Measurements from ENCODE around the gene USP13. TPM values are rescaled to one million over a fixed set of nuclear protein-coding genes. Genes with fewer than 3 reads are reported as not detected.

Gene USP13
- total and polyA plus RNA-seq, 10 of the 15 experiments (the other 5 are each of a cell fraction or from before 2014, with no cell fraction given) = 3.2 to 20.8 (median 9.0) TPM

- no peak overlapping the region for H3K9ac ChIP-seq (ENCODE audit: control insufficient read depth, insufficient read depth, low read length)
- ATAC-seq (no peak), FAIRE-seq (no peak), DNase-seq (ENCODE audit: low read depth, low spot score) (no peak)
- no TSS peak for BruUV-seq (replicated peaks)
- no peaks in the 10 kb centered on the region for H3K79me2 ChIP-seq (ENCODE audit: control insufficient read depth, insufficient read depth, low read length)
- 60% methylated on average over 5 of the region's 5 CpGs for WGBS (ENCODE audit: insufficient coverage, insufficient replicate concordance, low lambda C conversion rate, missing lambda C conversion rate)
- no peaks in the 10 kb centered on the region for H4K20me1 ChIP-seq (ENCODE audit: control insufficient read depth, insufficient read depth)
- H2AFZ ChIP-seq (ENCODE audit: control insufficient read depth, low read depth, low read length) = no peak overlapping the region
- no peak overlapping the region for H3K4me2 ChIP-seq (ENCODE audit: control insufficient read depth, insufficient read depth)
- no peak for TF ChIP-seq NFXL1 (IDR thresholded peaks at IDR 0.05; ENCODE audit: borderline replicate concordance)
- in situ Hi-C loops (cut with MboI) (no loop called here), intact Hi-C loops (cut with micrococcal nuclease; ENCODE audit: unreplicated experiment) (no loop called here)
- no peak overlapping the region for H3K4me3 ChIP-seq
- POLR2A ChIA-PET = no interaction called here
- RAD21 ChIA-PET (ENCODE audit: unreplicated experiment) = no interaction called here
- SMC1A ChIA-PET (ENCODE audit: uncharacterized antibody, unreplicated experiment) = interaction anchor here (1.5 to 1.6 kb wide), 2 partner anchors 8 to 75 kb away, joined by 4 read pairs; no protein-coding TSS in a partner anchor
- no peaks in the 10 kb centered on the region for H3K4me1 ChIP-seq (ENCODE audit: control insufficient read depth, insufficient read depth, low read length)
- peaks cover 8% of the 10 kb centered on the region in 2 experiments; a peak in 3 of 4 replicates for H3K36me3 ChIP-seq (ENCODE audit: control insufficient read depth in 2 of 2, insufficient read depth in 2 of 2, low read length in 1 of 2)
- no peaks in the 10 kb centered on the region for H3K27me3 ChIP-seq (replicated peaks in 1 of 2; ENCODE audit: control insufficient read depth in 2 of 2, insufficient read depth in 2 of 2, low read length in 1 of 2)
- H3K27ac ChIP-seq (ENCODE audit: control insufficient read depth, insufficient read depth) = no peak overlapping the region
- no peaks in the 10 kb centered on the region for H3K9me3 ChIP-seq (replicated peaks; ENCODE audit: control insufficient read depth, insufficient read depth, low read length)
- CTCF ChIA-PET = interaction anchor here (0.6 to 1.1 kb wide), 3 partner anchors 16 to 499 kb away, joined by 3 to 4 read pairs (median 3); no protein-coding TSS in a partner anchor
Measured at GRCh38 chr3:179733797-179734196, 81.0 kb downstream of the USP13 start.

GRCh38 chr3:179734497-179735281, 81.8 kb downstream of the USP13 start:
- Histone ChIP-seq H3K36me3 (ENCODE audit: control insufficient read depth in 2 of 2, insufficient read depth in 2 of 2, low read length in 1 of 2) (peaks cover 8% of the 10 kb centered on the region in 2 experiments; a peak in 3 of 4 replicates), H3K9ac (ENCODE audit: control insufficient read depth, insufficient read depth, low read length) (no peak overlapping the region), H4K20me1 (ENCODE audit: control insufficient read depth, insufficient read depth) (no peaks in the 10 kb centered on the region), H3K4me2 (ENCODE audit: control insufficient read depth, insufficient read depth) (no peak overlapping the region), H3K4me3 (no peak overlapping the region), H2AFZ (ENCODE audit: control insufficient read depth, low read depth, low read length) (no peak overlapping the region), H3K27me3 (replicated peaks in 1 of 2; ENCODE audit: control insufficient read depth in 2 of 2, insufficient read depth in 2 of 2, low read length in 1 of 2) (no peaks in the 10 kb centered on the region), H3K9me3 (replicated peaks; ENCODE audit: control insufficient read depth, insufficient read depth, low read length) (no peaks in the 10 kb centered on the region), H3K4me1 (ENCODE audit: control insufficient read depth, insufficient read depth, low read length) (no peaks in the 10 kb centered on the region), H3K79me2 (ENCODE audit: control insufficient read depth, insufficient read depth, low read length) (no peaks in the 10 kb centered on the region), H3K27ac (ENCODE audit: control insufficient read depth, insufficient read depth) (no peak overlapping the region)
- CTCF ChIA-PET = interaction anchor here (0.6 to 1.1 kb wide), 3 partner anchors 15 to 500 kb away, joined by 3 to 4 read pairs (median 3); no protein-coding TSS in a partner anchor
- intact Hi-C loops (cut with micrococcal nuclease; ENCODE audit: unreplicated experiment) (no loop called here), in situ Hi-C loops (cut with MboI) (no loop called here)
- DNase-seq (ENCODE audit: low read depth, low spot score) (no peak), FAIRE-seq (no peak), ATAC-seq (no peak)
- BruUV-seq (replicated peaks) = no TSS peak
- RAD21 ChIA-PET (ENCODE audit: unreplicated experiment) = interaction anchor here (0.6 kb wide), 1 partner anchor 133 kb away, joined by 3 read pairs; no protein-coding TSS in a partner anchor
- POLR2A ChIA-PET = no interaction called here
- SMC1A ChIA-PET (ENCODE audit: uncharacterized antibody, unreplicated experiment) = interaction anchor here (1.5 to 1.6 kb wide), 2 partner anchors 9 to 76 kb away, joined by 4 read pairs; no protein-coding TSS in a partner anchor
- 69% methylated on average over 4 of the region's 4 CpGs for WGBS (ENCODE audit: insufficient coverage, insufficient replicate concordance, low lambda C conversion rate, missing lambda C conversion rate)
- TF ChIP-seq RFX5 (IDR thresholded peaks at IDR 0.05; ENCODE audit: low read depth, low read length) = no peak
- no peak for TF ChIP-seq WRNIP1 (IDR thresholded peaks at IDR 0.05; ENCODE audit: borderline replicate concordance, low read depth, low read length)
- TF ChIP-seq RB1 (IDR thresholded peaks at IDR 0.05; ENCODE audit: borderline replicate concordance) = no peak
- TF ChIP-seq ZNF592 (IDR thresholded peaks at IDR 0.05) = no peak
- TF ChIP-seq SKIL (IDR thresholded peaks at IDR 0.05; ENCODE audit: low read depth, poor library complexity, severe bottlenecking) = no peak
- TF ChIP-seq BMI1 (IDR thresholded peaks at IDR 0.05; ENCODE audit: borderline replicate concordance) = no peak
- no peak for TF ChIP-seq SIX5 (IDR thresholded peaks at IDR 0.05; ENCODE audit: low read depth, low read length, severe bottlenecking)
- no peak for TF ChIP-seq RAD51 (IDR thresholded peaks at IDR 0.05)
